ENCODE results near the gene PRKAG2. TPM values are rescaled to one million over a fixed set of nuclear protein-coding genes. Genes with fewer than 3 reads are reported as not detected.
A peak's percentile ranks its signal among the peaks of the same experiment; 100 is the strongest.

PRKAG2 gene
- polyA plus RNA-seq, 3 donors = 29.2 to 59.8 (median 30.9) TPM

- peaks cover 0 to 2% (median 0%) of the 10 kb centered on the region in 3 donors for H3K27me3 Mint-ChIP-seq (ENCODE audit: low read depth in 3 of 3)
- no peak overlapping the region for H3K4me3 Mint-ChIP-seq
- H3K27ac Mint-ChIP-seq = no peak overlapping the region
- peaks cover 39 to 54% of the 10 kb centered on the region in 2 donors for H3K36me3 Mint-ChIP-seq
- peaks cover 1% of the 10 kb centered on the region for H3K4me1 Mint-ChIP-seq
- intact Hi-C loops (cut with micrococcal nuclease) = no loop called here
- Histone ChIP-seq H3K9me3 (replicated peaks in 1 of 2; ENCODE audit: control insufficient read depth in 1 of 2, insufficient read depth in 1 of 2, low read length in 2 of 2) (no peaks in the 10 kb centered on the region), H3K4me1 (ENCODE audit: control insufficient read depth in 1 of 2, insufficient read depth in 2 of 2, low read length in 2 of 2) (no peaks in the 10 kb centered on the region), H3K36me3 (replicated peaks in 1 of 2; ENCODE audit: control insufficient read depth in 1 of 2, insufficient read depth in 2 of 2, low read length in 2 of 2) (peaks cover 12 to 58% of the 10 kb centered on the region in 2 donors), H3K9ac (ENCODE audit: insufficient read depth, low read length, poor library complexity, severe bottlenecking) (no peak overlapping the region), H2AFZ (ENCODE audit: insufficient read depth, low read depth, low read length, poor library complexity, severe bottlenecking) (no peak overlapping the region), H3K4me2 (replicated peaks; ENCODE audit: extremely low read depth, low read length, poor library complexity, severe bottlenecking) (no peak overlapping the region), H3K4me3 (replicated peaks in 1 of 3; ENCODE audit: low read depth in 2 of 3, low read length in 3 of 3) (no peak overlapping the region), H3K27me3 (ENCODE audit: control insufficient read depth in 2 of 2, insufficient read depth in 2 of 2, low read length in 2 of 2) (no peaks in the 10 kb centered on the region), H4K20me1 (ENCODE audit: insufficient read depth, low read length) (peaks cover 92% of the 10 kb centered on the region), H3K27ac (ENCODE audit: low read depth in 1 of 2, low read length in 2 of 2) (no peak overlapping the region), H3K79me2 (ENCODE audit: insufficient read depth, low read length) (no peaks in the 10 kb centered on the region)
- WGBS (ENCODE audit: insufficient coverage) = 89% methylated on average over 9 of the region's 13 CpGs
- DNase-seq = no peak
- TF ChIP-seq CTCF (IDR thresholded peaks at IDR 0.05) = no peak
- H3K9me3 Mint-ChIP-seq = peaks cover 0 to 8% (median 3%) of the 10 kb centered on the region in 7 donors
These were observed 213.4 kb downstream of the PRKAG2 start for GRCh38 chr7:151663382-151664100.

GRCh38 chr7:151662251-151662826, 214.6 kb downstream of the PRKAG2 start:
- no peak for DNase-seq
- Histone ChIP-seq H2AFZ (ENCODE audit: insufficient read depth, low read depth, low read length, poor library complexity, severe bottlenecking) (no peak overlapping the region), H3K36me3 (replicated peaks in 1 of 2; ENCODE audit: control insufficient read depth in 1 of 2, insufficient read depth in 2 of 2, low read length in 2 of 2) (peaks cover 4 to 49% of the 10 kb centered on the region in 2 donors), H3K9ac (ENCODE audit: insufficient read depth, low read length, poor library complexity, severe bottlenecking) (no peak overlapping the region), H3K4me2 (replicated peaks; ENCODE audit: extremely low read depth, low read length, poor library complexity, severe bottlenecking) (no peak overlapping the region), H3K4me3 (replicated peaks in 1 of 3; ENCODE audit: low read depth in 2 of 3, low read length in 3 of 3) (no peak overlapping the region), H3K79me2 (ENCODE audit: insufficient read depth, low read length) (no peaks in the 10 kb centered on the region), H3K27ac (ENCODE audit: low read depth in 1 of 2, low read length in 2 of 2) (no peak overlapping the region), H3K27me3 (ENCODE audit: control insufficient read depth in 2 of 2, insufficient read depth in 2 of 2, low read length in 2 of 2) (no peaks in the 10 kb centered on the region), H3K4me1 (ENCODE audit: control insufficient read depth in 1 of 2, insufficient read depth in 2 of 2, low read length in 2 of 2) (no peaks in the 10 kb centered on the region), H4K20me1 (ENCODE audit: insufficient read depth, low read length) (peaks cover 86% of the 10 kb centered on the region), H3K9me3 (replicated peaks in 1 of 2; ENCODE audit: control insufficient read depth in 1 of 2, insufficient read depth in 1 of 2, low read length in 2 of 2) (no peaks in the 10 kb centered on the region)
- no peak for TF ChIP-seq CTCF (IDR thresholded peaks at IDR 0.05)
- Mint-ChIP-seq H3K27ac (peak overlapping the region in 1 of 7 donors; percentile 23), H3K36me3 (peaks cover 27 to 44% of the 10 kb centered on the region in 2 donors), H3K9me3 (peaks cover 0 to 8% (median 0%) of the 10 kb centered on the region in 7 donors), H3K4me1 (peaks cover 1% of the 10 kb centered on the region), H3K27me3 (ENCODE audit: low read depth in 3 of 3) (peaks cover 0 to 2% (median 0%) of the 10 kb centered on the region in 3 donors), H3K4me3 (no peak overlapping the region)
- intact Hi-C loops (cut with micrococcal nuclease) = no loop called here
- WGBS (ENCODE audit: insufficient coverage) = 72% methylated on average over 4 of the region's 7 CpGs
